Calu3 (cell line): ENCODE measurements around the gene LRBA. TPM values are rescaled to one million over a fixed set of nuclear protein-coding genes. Genes with fewer than 3 reads are reported as not detected.

Source experiments
- BruUV-seq: library from RNA; stranded (reverse); fragments of 400-500 nt; replicated peaks from 2 replicates; lab custom pipeline; 2021; lab: Mats Ljungman, UMichigan
- CTCF ChIA-PET: fragments of 300-600 bp; sonication (Branson Sonifier 250); formaldehyde crosslinking; loops from one replicate; lab custom pipeline; 2022; ENCODE audit warnings: antibody characterized with exemption; lab: Charles Lee
- DNase-seq: peaks from one replicate; pipeline ENCODE4 v3.0.0; 2022
- H3K27ac Mint-ChIP-seq: one replicate; pipeline ENCODE4 v1.8.0; 2022; ENCODE audit warnings: mixed read lengths; ENCODE audit not compliant: unreplicated experiment
- H3K27me3 Mint-ChIP-seq: one replicate; pipeline ENCODE4 v1.8.0; 2022; ENCODE audit warnings: mixed read lengths; ENCODE audit not compliant: unreplicated experiment
- H3K36me3 Mint-ChIP-seq: one replicate; pipeline ENCODE4 v1.8.0; 2022; ENCODE audit warnings: mild to moderate bottlenecking, moderate library complexity, mixed read lengths; ENCODE audit not compliant: insufficient read depth, unreplicated experiment
- H3K4me1 Mint-ChIP-seq: one replicate; pipeline ENCODE4 v1.8.0; 2022; ENCODE audit warnings: mild to moderate bottlenecking, low read depth, mixed read lengths; ENCODE audit not compliant: unreplicated experiment
- H3K4me3 Mint-ChIP-seq: one replicate; pipeline ENCODE4 v1.8.0; 2022; ENCODE audit warnings: mild to moderate bottlenecking, low read depth, moderate library complexity, mixed read lengths; ENCODE audit not compliant: unreplicated experiment
- H3K9me3 Mint-ChIP-seq: one replicate; pipeline ENCODE4 v1.8.0; 2022; ENCODE audit warnings: low read depth, mixed read lengths; ENCODE audit not compliant: unreplicated experiment
- CTCF ChIP-seq: fragments of 200-600 bp; IDR thresholded peaks from one replicate; pipeline ENCODE4 v1.8.0; 2022; ENCODE audit warnings: antibody characterized with exemption; ENCODE audit not compliant: unreplicated experiment
- intact Hi-C: fragments of 100-400 bp; cut with micrococcal nuclease; formaldehyde crosslinking; loops from one replicate; pipeline ENCODE4 v1.10.0; 2022; ENCODE audit not compliant: unreplicated experiment
- total RNA-seq: library from RNA; stranded (reverse); gene quantifications from 2 replicates; pipeline ENCODE4 v1.2.3, GENCODE V29; 2022

Gene LRBA
- total RNA-seq, 1 experiment from 2014 or later: 49.0 TPM

GRCh38 chr4:150423503-150423902 lies 591.6 kb downstream of the LRBA start:
- Mint-ChIP-seq H3K36me3 (no peaks in the 10 kb centered on the region), H3K4me1 (no peaks in the 10 kb centered on the region), H3K27ac (no peak overlapping the region), H3K27me3 (no peaks in the 10 kb centered on the region), H3K9me3 (no peaks in the 10 kb centered on the region), H3K4me3 (no peak overlapping the region)
- no TSS peak for BruUV-seq
- intact Hi-C loops: no loop called here
- CTCF ChIA-PET: no interaction called here
- no peak for TF ChIP-seq CTCF
- no peak for DNase-seq

DNA sequence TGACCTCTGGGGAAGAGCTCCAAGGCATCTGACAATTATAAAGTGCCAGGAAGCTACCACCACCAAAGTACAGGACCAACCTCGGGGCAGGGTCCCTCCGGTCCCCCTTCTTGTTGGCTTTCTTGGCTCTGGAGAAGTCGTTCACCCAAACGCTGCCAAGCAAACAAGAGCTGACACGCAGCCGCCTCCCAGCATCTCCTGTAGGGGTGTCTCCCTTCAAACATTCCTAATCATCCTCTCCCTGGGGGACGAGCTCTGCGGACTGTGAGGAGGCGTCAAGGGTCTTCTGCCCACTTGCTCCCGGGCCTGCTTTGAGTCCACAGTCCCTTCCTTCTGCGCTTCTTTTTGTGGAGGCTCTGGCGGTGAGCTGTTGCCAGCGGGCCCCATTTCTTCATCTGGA lies 592.0 kb downstream of the LRBA start:
- TF ChIP-seq CTCF: no peak
- CTCF ChIA-PET: no interaction called here
- no peak overlapping the region for H3K4me3 Mint-ChIP-seq
- no TSS peak for BruUV-seq
- no peak overlapping the region for H3K27ac Mint-ChIP-seq
- no peaks in the 10 kb centered on the region for H3K9me3 Mint-ChIP-seq
- intact Hi-C loops: no loop called here
- no peaks in the 10 kb centered on the region for H3K36me3 Mint-ChIP-seq
- no peak for DNase-seq
- H3K4me1 Mint-ChIP-seq: no peaks in the 10 kb centered on the region
- H3K27me3 Mint-ChIP-seq: no peaks in the 10 kb centered on the region

- DNase-seq: no peak
- no peaks in the 10 kb centered on the region for H3K4me1 Mint-ChIP-seq
- no peak overlapping the region for H3K4me3 Mint-ChIP-seq
- CTCF ChIA-PET: no interaction called here
- H3K27me3 Mint-ChIP-seq: no peaks in the 10 kb centered on the region
- no peak for TF ChIP-seq CTCF
- H3K36me3 Mint-ChIP-seq: no peaks in the 10 kb centered on the region
- intact Hi-C loops: no loop called here
- H3K9me3 Mint-ChIP-seq: no peaks in the 10 kb centered on the region
- BruUV-seq: no TSS peak
- H3K27ac Mint-ChIP-seq: no peak overlapping the region
Measured at GRCh38 chr4:150421612-150422011, 593.5 kb downstream of the LRBA start.

DNA sequence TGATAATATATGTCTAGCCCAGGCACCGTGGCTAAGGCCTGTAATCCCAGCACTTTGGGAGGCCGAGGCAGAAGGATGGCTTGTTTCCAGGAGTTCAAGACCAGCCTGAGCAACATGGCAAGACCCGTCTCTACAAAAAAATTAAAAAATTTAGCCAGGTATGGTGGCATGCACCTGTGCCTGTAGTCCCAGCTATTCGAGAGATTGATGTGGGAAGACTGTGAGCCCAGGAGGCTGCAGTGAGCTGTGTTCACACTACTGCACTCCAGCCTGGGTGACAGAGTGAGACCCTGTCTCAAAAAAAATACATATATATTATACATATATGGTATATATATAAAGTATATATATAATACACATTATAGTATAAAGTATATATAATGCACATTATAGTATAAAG lies 595.1 kb downstream of the LRBA start:
- intact Hi-C loops: no loop called here
- H3K27ac Mint-ChIP-seq: no peak overlapping the region
- H3K4me3 Mint-ChIP-seq: no peak overlapping the region

More for the DNA sequence above, 595.1 kb downstream of the LRBA start:
- H3K4me1 Mint-ChIP-seq: no peaks in the 10 kb centered on the region
- CTCF ChIA-PET: no interaction called here
- no peak for DNase-seq
- TF ChIP-seq CTCF: no peak
- no peaks in the 10 kb centered on the region for H3K36me3 Mint-ChIP-seq
- BruUV-seq: no TSS peak
- no peaks in the 10 kb centered on the region for H3K27me3 Mint-ChIP-seq
- H3K9me3 Mint-ChIP-seq: no peaks in the 10 kb centered on the region
